ENCODE measurements around the gene SELENOH.

SELENOH gene

GRCh38 chr11:57778318-57779037 is 37.2 kb downstream of the SELENOH start:
- no peak for DNase-seq (ENCODE audit: low read depth in 1 of 2, low spot score in 1 of 2)

DNA sequence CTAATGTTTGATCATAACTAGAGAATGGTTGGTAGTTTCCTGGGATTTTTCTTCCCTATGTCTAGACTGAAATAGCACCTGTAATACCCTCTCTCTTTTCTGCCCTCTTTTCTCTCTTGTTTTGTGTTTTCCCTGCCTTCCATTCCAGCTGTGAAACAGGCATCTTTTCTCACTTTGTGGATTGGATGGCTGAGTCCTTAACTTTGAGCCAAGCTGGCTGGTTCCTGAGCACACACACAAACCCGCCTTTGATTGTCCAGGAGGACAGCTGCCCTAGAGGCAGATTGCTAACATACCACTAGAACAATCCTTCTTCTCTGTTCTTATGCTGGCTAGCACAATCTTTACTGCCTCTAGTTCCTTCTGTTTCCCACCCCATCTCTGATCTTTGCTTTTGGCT is 38.0 kb downstream of the SELENOH start:
- no peak for DNase-seq (ENCODE audit: low read depth in 1 of 2, low spot score in 1 of 2)

DNA sequence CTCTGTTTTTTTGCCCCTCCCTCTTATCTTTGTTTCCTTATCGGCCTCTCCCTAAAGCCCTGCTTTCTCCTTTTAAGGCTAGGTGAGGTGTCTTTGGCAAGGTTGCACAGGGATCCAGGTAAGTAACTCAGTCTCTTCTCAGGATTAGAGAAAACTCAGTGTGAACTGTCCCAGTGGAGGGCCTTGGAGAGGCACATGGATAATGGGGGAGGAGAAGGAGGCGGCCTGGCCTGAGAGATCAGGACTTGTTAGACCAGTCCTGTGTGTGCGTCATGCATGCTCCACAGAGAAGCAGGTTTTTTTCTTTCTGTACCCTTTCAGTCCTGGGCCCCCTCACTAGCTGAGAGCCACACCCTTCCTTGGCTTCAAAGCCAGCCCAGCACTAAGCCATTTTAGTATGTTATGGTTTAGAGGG is 40.2 kb downstream of the SELENOH start:
- DNase-seq (ENCODE audit: low read depth in 1 of 2, low spot score in 1 of 2), result no peak

DNA sequence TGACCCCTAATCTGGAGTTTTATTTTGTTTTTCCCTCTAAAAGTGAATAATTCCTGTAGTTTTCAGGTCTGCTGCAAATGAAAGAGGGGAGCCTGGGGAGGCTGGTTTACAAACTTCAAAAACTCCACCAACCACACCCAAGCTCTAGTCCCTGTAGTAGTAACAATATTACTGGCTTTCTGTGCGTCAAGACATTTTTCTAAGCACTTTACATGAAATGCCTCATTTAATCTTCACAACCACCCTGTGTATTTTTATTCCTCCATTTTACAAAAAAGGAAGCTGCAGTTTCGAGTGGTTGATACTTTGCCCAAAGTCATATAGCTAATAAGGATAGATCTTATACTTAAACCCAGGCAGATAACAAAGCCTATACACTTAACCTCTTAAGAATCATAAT is 43.8 kb downstream of the SELENOH start:
- DNase-seq (ENCODE audit: low read depth in 1 of 2, low spot score in 1 of 2), result no peak

- DNase-seq (ENCODE audit: low read depth in 1 of 2, low spot score in 1 of 2), result no peak
Observed at GRCh38 chr11:57786436-57786835, 45.1 kb downstream of the SELENOH start.

- no peak for DNase-seq (ENCODE audit: low read depth in 1 of 2, low spot score in 1 of 2)
Observed at GRCh38 chr11:57787006-57787604, 45.8 kb downstream of the SELENOH start.

DNA sequence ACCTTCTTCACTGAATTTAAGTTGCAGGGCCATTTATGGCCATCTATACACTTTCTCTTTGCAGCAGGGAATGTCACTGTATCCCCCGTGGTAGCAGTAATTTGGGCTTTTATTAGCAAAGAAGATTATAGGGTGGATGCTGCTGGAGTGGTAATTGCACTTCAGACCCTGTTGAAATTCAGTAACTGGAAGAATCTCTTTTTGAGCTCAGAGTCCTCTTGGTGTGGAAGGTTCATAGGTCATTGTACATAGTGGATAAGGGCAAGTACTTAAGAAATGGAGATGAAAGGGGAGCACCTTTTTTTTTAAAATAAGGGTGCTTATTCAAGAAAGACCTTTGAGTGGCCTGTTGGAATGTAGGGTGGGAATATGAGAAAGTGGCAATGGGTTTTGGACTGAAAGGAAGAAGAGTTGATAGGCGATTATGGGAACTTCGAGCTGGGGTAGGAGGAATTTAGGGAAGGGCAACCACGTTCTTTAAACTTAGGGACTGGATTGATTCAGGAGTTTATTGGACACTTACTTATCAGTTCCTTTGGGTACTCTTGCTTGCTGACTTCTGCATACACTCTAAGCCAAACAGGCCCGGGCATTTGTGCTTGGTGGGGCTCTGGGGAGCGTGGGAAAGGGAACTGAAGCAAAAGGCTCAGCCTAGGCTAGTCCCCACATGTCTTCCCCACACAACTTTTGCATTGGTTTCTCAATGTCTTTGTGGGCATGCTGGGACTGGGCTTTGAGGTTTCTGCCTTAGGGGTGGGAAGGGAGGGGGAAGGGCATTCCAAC is 46.8 kb downstream of the SELENOH start:
- no peak for DNase-seq (ENCODE audit: low read depth in 1 of 2, low spot score in 1 of 2)

GRCh38 chr11:57788703-57789088 is 47.4 kb downstream of the SELENOH start:
- DNase-seq (ENCODE audit: low read depth in 1 of 2, low spot score in 1 of 2), result no peak

GRCh38 chr11:57791321-57792059 is 50.2 kb downstream of the SELENOH start:
- no peak for DNase-seq (ENCODE audit: low read depth in 1 of 2, low spot score in 1 of 2)

DNA sequence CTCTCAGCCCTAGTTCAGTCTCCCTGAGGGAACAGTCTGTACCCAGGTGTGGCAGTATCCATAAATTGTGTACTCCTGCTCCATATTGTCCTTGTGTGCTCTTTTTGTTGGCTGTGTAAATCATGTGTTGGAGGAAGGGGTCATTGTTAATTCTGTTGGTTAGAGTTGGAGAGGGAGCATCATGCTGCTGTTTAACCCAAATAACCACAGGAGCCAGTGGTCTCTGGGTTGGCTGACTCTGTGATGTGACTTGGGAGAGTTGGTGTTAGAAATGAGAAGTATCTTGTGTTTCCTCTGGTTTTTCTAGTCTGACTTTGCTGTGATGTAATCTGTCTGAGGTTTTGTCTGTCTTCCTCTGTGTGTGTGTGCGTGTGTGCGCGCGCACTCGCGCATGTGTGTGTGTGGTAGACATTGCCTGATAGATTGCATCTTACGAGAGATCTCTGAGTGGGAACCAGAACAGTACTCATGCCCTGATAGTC is 50.8 kb downstream of the SELENOH start:
- DNase-seq (ENCODE audit: low read depth in 1 of 2, low spot score in 1 of 2), result peak; percentile 55 to 72

GRCh38 chr11:57792870-57793269 is 51.6 kb downstream of the SELENOH start:
- DNase-seq (ENCODE audit: low read depth in 1 of 2, low spot score in 1 of 2), result no peak
